HCT116 (cell line): ENCODE measurements around the gene CRHR1. TPM values are rescaled to one million over a fixed set of nuclear protein-coding genes. Genes with fewer than 3 reads are reported as not detected.

Experiments
- ATAC-seq: fragments of 200-7000 bp; cut with Tn5 transposase; 2 replicates; pipeline ENCODE4 v1.9.1; 2020; ENCODE audit warnings: mild to moderate bottlenecking, moderate library complexity
- Bru-seq: library from RNA; stranded (reverse); fragments of 400-500 nt; gene quantifications from one replicate; lab custom pipeline; 2021; lab: Mats Ljungman, UMichigan
- BruChase-seq, 2 experiments: library from RNA; stranded (reverse); fragments of 400-500 nt; gene quantifications; one replicate each; lab custom pipeline; 2021; lab: Mats Ljungman, UMichigan
- BruUV-seq: library from RNA; stranded (reverse); fragments of 400-500 nt; replicated peaks from 2 replicates; lab custom pipeline; 2021; lab: Mats Ljungman, UMichigan
- CTCF ChIA-PET: fragments of 300-600 bp; sonication (Branson Sonifier 250); formaldehyde crosslinking; loops from one replicate; lab custom pipeline; 2021; ENCODE audit warnings: antibody characterized with exemption; lab: Charles Lee
- POLR2A ChIA-PET: fragments of 300-600, 350-600 bp; sonication (Branson Sonifier 250); formaldehyde crosslinking; loops from one replicate; lab custom pipeline; 2021; ENCODE audit warnings: antibody characterized with exemption; lab: Charles Lee
- RAD21 ChIA-PET, 2 experiments: fragments of 300-600 bp; sonication (Branson Sonifier 250); formaldehyde crosslinking; loops; one replicate each; lab custom pipeline; 2023; ENCODE audit warnings: low total read pairs in 2 of 2; ENCODE audit not compliant: uncharacterized antibody in 2 of 2, unreplicated experiment in 2 of 2, low non-redundant PET in 1 of 2; lab: Charles Lee
- DNase-seq: peaks from one replicate; pipeline ENCODE4 v3.0.0-alpha.2; 2010; ENCODE audit warnings: low read depth, low spot score
- H2AFZ ChIP-seq: fragments of 200-600 bp; shearing (Covaris generic), sonication (generic); 2 replicates; pipeline ENCODE4 v1.6.1; 2017; ENCODE audit warnings: low read depth, mixed run types, mixed read lengths, antibody characterized with exemption, low read length; ENCODE audit not compliant: poor library complexity, severe bottlenecking
- H3K27ac ChIP-seq: 2 replicates; pipeline ENCODE4 v1.5.1; 2012; ENCODE audit warnings: low read depth, low read length
- H3K27me3 ChIP-seq: fragments of 200-600 bp; sonication (generic); 2 replicates; pipeline ENCODE4 v1.6.1; 2016; ENCODE audit warnings: mixed run types, low read length, mixed read lengths; ENCODE audit not compliant: insufficient read depth
- H3K36me3 ChIP-seq, 2 experiments: fragments of 200-500 bp in 1 of 2; fragments of 200-600 bp in 1 of 2; sonication (Bioruptor generic) in 1 of 2; sonication (generic) in 1 of 2; 2 replicates each; pipeline versions ENCODE4 v1.5.1 to v1.6.1; 2014 to 2016; ENCODE audit warnings: low read length in 2 of 2, inconsistent platforms in 1 of 2, mixed read lengths in 1 of 2, mixed run types in 1 of 2; ENCODE audit not compliant: insufficient read depth in 2 of 2, control insufficient read depth in 1 of 2
- H3K4me1 ChIP-seq, 2 experiments: fragments of 200-600 bp in 1 of 2; sonication (generic) in 1 of 2; 2 replicates each; pipeline versions ENCODE4 v1.5.1 to v1.6.1; 2012 to 2017; ENCODE audit warnings: low read length in 2 of 2, inconsistent platforms in 1 of 2, mild to moderate bottlenecking in 1 of 2, mixed read lengths in 1 of 2, mixed run types in 1 of 2, moderate library complexity in 1 of 2; ENCODE audit not compliant: insufficient read depth in 2 of 2, control insufficient read depth in 1 of 2
- H3K4me2 ChIP-seq: fragments of 200-600 bp; sonication (generic); 2 replicates; pipeline ENCODE4 v1.6.1; 2017; ENCODE audit warnings: mixed run types, low read length, mixed read lengths
- H3K4me3 ChIP-seq, 2 experiments: fragments of 200-600 bp in 1 of 2; sonication (generic) in 1 of 2; replicated peaks in 1 of 2; 2 replicates each; pipeline ENCODE4 v1.5.1; 2011 to 2016; ENCODE audit warnings: low read length in 2 of 2, control low read depth in 1 of 2, low read depth in 1 of 2, mild to moderate bottlenecking in 1 of 2, mixed read lengths in 1 of 2, mixed run types in 1 of 2
- H3K79me2 ChIP-seq: fragments of 200-600 bp; sonication (generic); 2 replicates; pipeline ENCODE4 v1.6.1; 2017; ENCODE audit warnings: mild to moderate bottlenecking, mixed run types, low read length, moderate library complexity, mixed read lengths; ENCODE audit not compliant: insufficient read depth
- H3K9ac ChIP-seq: fragments of 200-600 bp; sonication (generic); 2 replicates; pipeline ENCODE4 v1.6.1; 2016; ENCODE audit warnings: low read length, mixed read lengths
- H3K9me2 ChIP-seq: fragments of 200-600 bp; sonication (generic), shearing (Covaris generic); 2 replicates; pipeline ENCODE4 v1.6.1; 2017; ENCODE audit warnings: mixed run types, mild to moderate bottlenecking, moderate library complexity; ENCODE audit not compliant: insufficient read depth
- H3K9me3 ChIP-seq, 2 experiments: fragments of 200-500 bp in 1 of 2; fragments of 200-600 bp in 1 of 2; sonication (Bioruptor generic) in 1 of 2; sonication (generic) in 1 of 2; 2 replicates each; pipeline ENCODE4 v1.6.1; 2014 to 2017; ENCODE audit warnings: low read length in 2 of 2, mixed read lengths in 2 of 2, inconsistent platforms in 1 of 2, low read depth in 1 of 2, mild to moderate bottlenecking in 1 of 2, mixed run types in 1 of 2, moderate library complexity in 1 of 2; ENCODE audit not compliant: control insufficient read depth in 1 of 2, insufficient read depth in 1 of 2
- H4K20me1 ChIP-seq: fragments of 200-600 bp; sonication (generic), shearing (Covaris generic); 2 replicates; pipeline ENCODE4 v1.6.1; 2017; ENCODE audit warnings: mixed run types, mild to moderate bottlenecking, moderate library complexity; ENCODE audit not compliant: insufficient read depth
- ATF3 ChIP-seq: IDR thresholded peaks from 2 replicates; pipeline ENCODE4 v1.6.1; 2012
- CBX3 ChIP-seq: IDR thresholded peaks from 2 replicates; pipeline ENCODE4 v1.6.1; 2012; ENCODE audit warnings: low read depth
- CEBPB ChIP-seq: IDR thresholded peaks from 2 replicates; pipeline ENCODE4 v1.6.1; 2012; ENCODE audit warnings: low read depth
- CTCF ChIP-seq, 3 experiments: fragments of 200-600 bp in 1 of 3; sonication (generic) in 1 of 3; IDR thresholded peaks in 2 of 3; conservative IDR thresholded peaks in 1 of 3; 2 replicates each; pipeline ENCODE4 v1.5.1; 2012 to 2017; ENCODE audit warnings: low read depth in 2 of 3, low read length in 2 of 3, antibody characterized with exemption in 1 of 3, borderline replicate concordance in 1 of 3, control low read depth in 1 of 3, mild to moderate bottlenecking in 1 of 3, mixed read lengths in 1 of 3, mixed run types in 1 of 3, moderate library complexity in 1 of 3; ENCODE audit not compliant: insufficient read depth in 1 of 3
- ELF1 ChIP-seq: IDR thresholded peaks from 2 replicates; pipeline ENCODE4 v1.6.1; 2012; ENCODE audit warnings: low read depth, borderline replicate concordance
- EZH2 ChIP-seq: fragments of 200-600 bp; sonication (generic); IDR thresholded peaks from 2 replicates; pipeline ENCODE4 v1.6.1; 2017; ENCODE audit warnings: antibody characterized with exemption, mixed run types
- EZH2phosphoT487 ChIP-seq: fragments of 200-600 bp; IDR thresholded peaks from 2 replicates; pipeline ENCODE4 v1.6.1; 2018; ENCODE audit warnings: antibody characterized with exemption, borderline replicate concordance
- FOSL1 ChIP-seq: IDR thresholded peaks from 2 replicates; pipeline ENCODE4 v1.6.1; 2012; ENCODE audit warnings: low read depth
- MAX ChIP-seq: IDR thresholded peaks from 2 replicates; pipeline ENCODE4 v1.6.1; 2012
- POLR2A ChIP-seq: IDR thresholded peaks from 2 replicates; pipeline ENCODE4 v1.7.0; 2011; ENCODE audit warnings: borderline replicate concordance; ENCODE audit not compliant: insufficient read depth, insufficient read length; ENCODE audit errors: extremely low read depth
- POLR2AphosphoS5 ChIP-seq: IDR thresholded peaks from 2 replicates; pipeline ENCODE4 v1.6.1; 2011; ENCODE audit warnings: mild to moderate bottlenecking, low read depth, low read length, moderate library complexity
- RAD21 ChIP-seq: IDR thresholded peaks from 2 replicates; pipeline ENCODE4 v1.6.1; 2012; ENCODE audit warnings: low read depth, mild to moderate bottlenecking
- SIN3A ChIP-seq: IDR thresholded peaks from 2 replicates; pipeline ENCODE4 v1.6.1; 2012; ENCODE audit warnings: low read depth
- SP1 ChIP-seq: IDR thresholded peaks from 2 replicates; pipeline ENCODE4 v1.6.1; 2012; ENCODE audit warnings: low read depth
- SRF ChIP-seq: IDR thresholded peaks from 2 replicates; pipeline ENCODE4 v1.6.1; 2012; ENCODE audit warnings: low read depth
- TCF7L2 ChIP-seq: IDR thresholded peaks from 2 replicates; pipeline ENCODE4 v1.7.0; 2011; ENCODE audit warnings: borderline replicate concordance, inconsistent platforms; ENCODE audit not compliant: insufficient read depth, insufficient read length; ENCODE audit errors: extremely low read depth
- YY1 ChIP-seq: IDR thresholded peaks from 2 replicates; pipeline ENCODE4 v1.6.1; 2011; ENCODE audit warnings: low read length, low read depth, moderate library complexity, mild to moderate bottlenecking; ENCODE audit not compliant: insufficient replicate concordance; ENCODE audit errors: extremely low read depth
- ZBTB33 ChIP-seq: IDR thresholded peaks from 2 replicates; pipeline ENCODE4 v1.6.1; 2011; ENCODE audit warnings: mild to moderate bottlenecking, low read length, moderate library complexity; ENCODE audit not compliant: insufficient replicate concordance; ENCODE audit errors: extremely low read depth
- ZFX ChIP-seq: fragments of 450-650 bp; IDR thresholded peaks from 2 replicates; pipeline ENCODE4 v1.6.1; 2017
- ZNF274 ChIP-seq: fragments of 200-500 bp; sonication (Bioruptor generic); IDR thresholded peaks from 2 replicates; pipeline ENCODE4 v1.6.1; 2014; ENCODE audit warnings: mild to moderate bottlenecking, low read depth, low read length, inconsistent platforms
- intact Hi-C: fragments of 100-400 bp; cut with micrococcal nuclease; formaldehyde crosslinking; loops from 2 replicates; pipeline ENCODE4 v1.10.0; 2022
- long read RNA-seq: library from polyadenylated mRNA; unstranded; transcript quantifications from one replicate; pipeline ENCODE4 v2.0.0, GENCODE V29; 2021; ENCODE audit not compliant: unreplicated experiment
- polyA plus RNA-seq: library from polyadenylated mRNA; unstranded; fragments of >200 nt; gene quantifications from 2 replicates; pipeline ENCODE4 v1.2.1, GENCODE V29; 2012; ENCODE audit warnings: missing spikeins
- total RNA-seq: library from RNA; stranded (reverse); gene quantifications from one replicate; pipeline ENCODE4 v1.2.1, GENCODE V29; 2021; ENCODE audit not compliant: unreplicated experiment

The CRHR1 gene
- total RNA-seq (0.12 TPM), Bru-seq, nascent RNA (not detected), BruChase-seq, experiment 1, labeled RNA remaining after a 6-hour chase (not detected), BruChase-seq, experiment 2, labeled RNA remaining after a 2-hour chase (percentile 16 among the genes with signal in this experiment)
- 0.31 TPM in 2 replicates for polyA plus RNA-seq
- long read RNA-seq, result 0 reads

- no peaks in the 10 kb centered on the region for H3K9me2 ChIP-seq
- H3K36me3 ChIP-seq, result no peaks in the 10 kb centered on the region
- no peaks in the 10 kb centered on the region for H3K9me3 ChIP-seq
- ChIA-PET CTCF (no interaction called here), POLR2A (no interaction called here), RAD21 (no interaction called here)
- peak within 1 kb of the TSS; percentile 33 to 54 for H3K4me3 ChIP-seq
- no peaks in the 10 kb centered on the region for H3K79me2 ChIP-seq
- H3K27me3 ChIP-seq, result no peaks in the 10 kb centered on the region; the same call in 1 of the 2 replicates
- H3K27ac ChIP-seq, result no peak within 1 kb of the TSS; the same call in 1 of the 2 replicates
- TF ChIP-seq FOSL1 (no peak), YY1 (no peak), ZNF274 (no peak), SP1 (no peak), ELF1 (no peak), SRF (no peak), SIN3A (no peak), CEBPB (no peak), ATF3 (no peak), POLR2AphosphoS5 (no peak), POLR2A (no peak), MAX (no peak), CTCF (IDR thresholded peaks at IDR 0.05 in 2 of 3, conservative IDR thresholded peaks at IDR 0.05 in 1 of 3; ENCODE audit: borderline replicate concordance in 1 of 3, insufficient read depth in 1 of 3, low read depth in 2 of 3, low read length in 2 of 3) (no peak), ZBTB33 (no peak), EZH2phosphoT487 (no peak), ZFX (no peak), CBX3 (no peak), TCF7L2 (no peak), EZH2 (no peak), RAD21 (no peak)
- no TSS peak for BruUV-seq
- peaks cover 0 to 4% of the 10 kb centered on the region in 2 experiments; a peak in 1 of 4 replicates for H3K4me1 ChIP-seq
- H3K9ac ChIP-seq, result 0 out of 2 replicates have a peak within 1 kb of the TSS, but pooled peaks have one; percentile 6
- no peaks in the 10 kb centered on the region for H4K20me1 ChIP-seq
- ATAC-seq (peak; percentile 24), DNase-seq (no peak)
- H3K4me2 ChIP-seq, result peak within 1 kb of the TSS; percentile 74
- H2AFZ ChIP-seq, result no peak within 1 kb of the TSS
- intact Hi-C loops, result no loop called here
Measured at GRCh38 chr17:45784293-45784740, at the start of gene CRHR1. Gene CRHR1, plus strand, starts transcription at chr17:45784320. Its CDS starts 225 bp downstream, at chr17:45784545.
